Neural cell (in vitro differentiated cells): ENCODE measurements around the gene PLOD3.

Source experiments
- RAD21 ChIP-seq: fragments of 450-650 bp; conservative IDR thresholded peaks from 2 replicates; pipeline ENCODE4 v1.6.1; 2014; ENCODE audit warnings: antibody characterized with exemption, mild to moderate bottlenecking, moderate library complexity
- TAF1 ChIP-seq: IDR thresholded peaks from 2 replicates; pipeline ENCODE4 v1.6.1; 2012; ENCODE audit warnings: low read depth
- TF ChIP-seq, protein P1 (sequence below): fragments of 450-650 bp; IDR thresholded peaks from 2 replicates; pipeline ENCODE4 v1.5.1; 2014; ENCODE audit warnings: antibody characterized with exemption, mild to moderate bottlenecking, moderate library complexity; ENCODE audit not compliant: poor library complexity, severe bottlenecking

DNA sequence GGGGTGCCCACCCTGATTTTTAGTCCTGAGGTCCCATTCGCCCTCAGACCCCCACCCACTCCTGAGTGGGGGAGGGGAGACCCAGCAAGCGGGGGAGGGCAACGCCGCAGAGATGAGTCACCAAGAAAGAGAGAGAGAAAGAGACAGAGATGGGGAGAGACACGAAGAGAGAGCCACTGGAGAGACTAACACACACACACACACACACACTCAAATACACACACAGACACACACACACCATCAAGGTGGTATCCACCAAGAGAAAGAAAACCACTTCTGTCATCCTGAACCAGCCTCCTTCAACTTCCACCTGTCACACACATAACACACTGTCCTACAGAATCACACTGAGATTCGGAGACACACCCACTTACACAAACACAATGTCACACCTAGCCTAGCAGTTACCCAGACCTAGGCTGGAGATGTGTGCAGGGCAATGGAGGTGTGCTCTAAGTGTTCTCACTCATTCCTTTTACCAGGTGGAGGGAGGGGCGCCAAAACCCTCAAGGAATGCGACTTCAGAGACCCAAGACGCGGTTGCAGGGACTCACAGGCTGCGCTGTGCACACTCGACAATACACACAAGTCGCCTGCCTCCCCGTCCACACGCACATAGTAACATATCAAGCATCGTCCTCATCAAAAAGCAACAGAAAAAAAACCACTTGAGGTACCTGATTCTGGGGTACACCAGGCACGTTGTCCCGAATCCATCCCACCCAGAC is 48.1 kb downstream of the PLOD3 start:
- TF ChIP-seq, protein P1, sequence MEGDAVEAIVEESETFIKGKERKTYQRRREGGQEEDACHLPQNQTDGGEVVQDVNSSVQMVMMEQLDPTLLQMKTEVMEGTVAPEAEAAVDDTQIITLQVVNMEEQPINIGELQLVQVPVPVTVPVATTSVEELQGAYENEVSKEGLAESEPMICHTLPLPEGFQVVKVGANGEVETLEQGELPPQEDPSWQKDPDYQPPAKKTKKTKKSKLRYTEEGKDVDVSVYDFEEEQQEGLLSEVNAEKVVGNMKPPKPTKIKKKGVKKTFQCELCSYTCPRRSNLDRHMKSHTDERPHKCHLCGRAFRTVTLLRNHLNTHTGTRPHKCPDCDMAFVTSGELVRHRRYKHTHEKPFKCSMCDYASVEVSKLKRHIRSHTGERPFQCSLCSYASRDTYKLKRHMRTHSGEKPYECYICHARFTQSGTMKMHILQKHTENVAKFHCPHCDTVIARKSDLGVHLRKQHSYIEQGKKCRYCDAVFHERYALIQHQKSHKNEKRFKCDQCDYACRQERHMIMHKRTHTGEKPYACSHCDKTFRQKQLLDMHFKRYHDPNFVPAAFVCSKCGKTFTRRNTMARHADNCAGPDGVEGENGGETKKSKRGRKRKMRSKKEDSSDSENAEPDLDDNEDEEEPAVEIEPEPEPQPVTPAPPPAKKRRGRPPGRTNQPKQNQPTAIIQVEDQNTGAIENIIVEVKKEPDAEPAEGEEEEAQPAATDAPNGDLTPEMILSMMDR: no peak
- no peak for TF ChIP-seq RAD21
- no peak for TF ChIP-seq TAF1
